Sigmoid colon (tissue), 7 donors: ENCODE results near the gene IL31. TPM values are rescaled to one million over a fixed set of nuclear protein-coding genes. Genes with fewer than 3 reads are reported as not detected.

Experiments used
- DNase-seq: peaks from one replicate; pipeline ENCODE4 v3.0.0-alpha.2; 2019
- H3K27ac ChIP-seq, 4 donors: fragments of 200-600 bp; sonication (generic); one replicate each; pipeline ENCODE4 v1.5.1; 2016 to 2019; ENCODE audit warnings: mild to moderate bottlenecking in 1 of 4
- H3K27me3 ChIP-seq, 3 donors: fragments of 200-600 bp; sonication (generic); one replicate each; pipeline ENCODE4 v1.5.1; 2019; ENCODE audit warnings: mild to moderate bottlenecking in 1 of 3
- H3K36me3 ChIP-seq, 4 donors: fragments of 200-600 bp; sonication (generic); one replicate each; pipeline ENCODE4 v1.5.1; 2016 to 2019
- H3K4me1 ChIP-seq, 4 donors: fragments of 200-600 bp; sonication (generic); one replicate each; pipeline ENCODE4 v1.5.1; 2017 to 2019
- H3K4me3 ChIP-seq, 4 donors: fragments of 200-600 bp; sonication (generic); one replicate each; pipeline ENCODE4 v1.5.1; 2017 to 2019; ENCODE audit warnings: mild to moderate bottlenecking in 2 of 4, moderate library complexity in 1 of 4
- H3K9me3 ChIP-seq, 4 donors: fragments of 200-600 bp in 3 of 4; sonication (generic) in 3 of 4; one replicate each; pipeline versions ENCODE4 v1.5.1 to v1.6.1; 2013 to 2019
- CTCF ChIP-seq, 4 experiments: fragments of 450-650 bp in 3 of 4; fragments of 200-600 bp in 1 of 4; IDR thresholded peaks; one replicate each; pipeline ENCODE4 v1.5.1; 2016 to 2019; ENCODE audit warnings: antibody characterized with exemption in 4 of 4, mild to moderate bottlenecking in 3 of 4, moderate library complexity in 2 of 4
- EP300 ChIP-seq, 4 donors: sonication (generic); formaldehyde crosslinking; IDR thresholded peaks; one replicate each; pipeline ENCODE4 v1.6.1; 2017; ENCODE audit warnings: antibody characterized with exemption in 4 of 4
- POLR2A ChIP-seq, 2 donors: fragments of 450-650 bp; IDR thresholded peaks; one replicate each; pipeline ENCODE4 v1.6.1; 2016; ENCODE audit warnings: antibody characterized with exemption in 2 of 2, mild to moderate bottlenecking in 2 of 2, moderate library complexity in 2 of 2
- POLR2AphosphoS5 ChIP-seq, 4 donors: sonication (generic); formaldehyde crosslinking; IDR thresholded peaks; one replicate each; pipeline ENCODE4 v1.6.1; 2017; ENCODE audit warnings: antibody characterized with exemption in 4 of 4
- WGBS, 2 donors: extraction: QIAGEN DNeasy Blood & Tissue Kit; methylation state at CpG; one replicate each; pipeline ENCODE4 v1.1.7; 2013; 5-methylcytosine and 5-hydroxymethylcytosine counted together
- intact Hi-C: fragments of 100-400 bp; cut with DNase I; formaldehyde crosslinking; loops from one replicate; pipeline ENCODE4 v1.15.1; 2023
- polyA plus RNA-seq, 3 donors: library from polyadenylated mRNA; stranded (reverse); fragments of 200-250 nt; gene quantifications; one replicate each; pipeline ENCODE4 v1.2.3, GENCODE V29; 2013
- total RNA-seq, 4 donors: library from RNA; depleted of rRNA; stranded (reverse); fragments of >200 nt; gene quantifications; one replicate each; pipeline ENCODE4 v1.1.0, GENCODE V29; 2016
- donor health status: healthy with polysubstance abuse.
- donor health status: Bipolar disorder and iron deficiency.
- donor health status: healthy.

Gene IL31
- total and polyA plus RNA-seq, 7 donors, result not detected

GRCh38 chr12:122200541-122201175 is 26.6 kb upstream of the IL31 start:
- TF ChIP-seq EP300 (IDR thresholded peaks at IDR 0.05) (no peak), CTCF (IDR thresholded peaks at IDR 0.05) (no peak), POLR2A (IDR thresholded peaks at IDR 0.05) (no peak), POLR2AphosphoS5 (IDR thresholded peaks at IDR 0.05) (no peak)
- Histone ChIP-seq H3K4me3 (no peak overlapping the region), H3K4me1 (peaks cover 0 to 20% (median 19%) of the 10 kb centered on the region in 4 donors), H3K9me3 (no peaks in the 10 kb centered on the region), H3K27me3 (peaks cover 15 to 63% (median 58%) of the 10 kb centered on the region in 3 donors), H3K36me3 (no peaks in the 10 kb centered on the region), H3K27ac (no peak overlapping the region)
- intact Hi-C loops, result no loop called here
- WGBS, 2 donors, result 21 to 66% methylated on average over 24 of the region's 24 CpGs
- DNase-seq, result no peak

- peaks cover 15 to 54% (median 48%) of the 10 kb centered on the region in 3 donors for H3K27me3 ChIP-seq
Observed at GRCh38 chr12:122199484-122200355, 25.7 kb upstream of the IL31 start.

DNA sequence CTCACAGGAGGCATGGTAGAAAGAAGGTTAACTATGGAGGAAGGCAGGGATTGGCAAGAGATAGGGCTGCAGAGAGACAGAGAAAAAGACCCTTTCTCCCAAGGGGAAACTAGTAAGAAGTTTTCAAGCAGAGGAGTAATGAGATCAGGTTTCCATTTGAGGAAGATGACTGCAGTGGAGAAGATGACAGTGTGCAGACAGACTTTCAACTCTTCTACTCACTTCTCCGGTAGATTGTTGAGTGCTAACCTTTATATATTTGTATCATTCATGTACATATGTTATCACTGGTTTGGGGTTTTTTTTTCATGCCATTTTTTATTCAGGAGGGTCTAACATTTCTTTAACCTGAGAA is 23.6 kb upstream of the IL31 start:
- no peak for DNase-seq
- H3K9me3 ChIP-seq, result no peaks in the 10 kb centered on the region
- no peaks in the 10 kb centered on the region for H3K36me3 ChIP-seq
- H3K4me3 ChIP-seq, result no peak overlapping the region
- peaks cover 3 to 32% (median 27%) of the 10 kb centered on the region in 3 donors for H3K27me3 ChIP-seq
- TF ChIP-seq POLR2AphosphoS5 (IDR thresholded peaks at IDR 0.05), result no peak
- no peak for TF ChIP-seq POLR2A (IDR thresholded peaks at IDR 0.05)
- TF ChIP-seq CTCF (IDR thresholded peaks at IDR 0.05), result no peak
- WGBS, 2 donors, result 63 to 86% methylated on average over 1 of the region's 1 CpG
- H3K4me1 ChIP-seq, result no peaks in the 10 kb centered on the region
- intact Hi-C loops, result no loop called here
- no peak overlapping the region for H3K27ac ChIP-seq

More at GRCh38 chr12:122199484-122200355, 25.7 kb upstream of the IL31 start:
- intact Hi-C loops, result no loop called here
- Histone ChIP-seq H3K9me3 (no peaks in the 10 kb centered on the region), H3K36me3 (no peaks in the 10 kb centered on the region), H3K4me1 (peaks cover 0 to 20% (median 19%) of the 10 kb centered on the region in 4 donors), H3K4me3 (no peak overlapping the region), H3K27ac (no peak overlapping the region)
- no peak for DNase-seq
- TF ChIP-seq EP300 (IDR thresholded peaks at IDR 0.05), result no peak
- TF ChIP-seq POLR2A (IDR thresholded peaks at IDR 0.05), result no peak
- TF ChIP-seq CTCF (IDR thresholded peaks at IDR 0.05), result no peak
- TF ChIP-seq POLR2AphosphoS5 (IDR thresholded peaks at IDR 0.05), result no peak
- 89 to 92% methylated on average over 29 of the region's 29 CpGs for WGBS, 2 donors

DNA sequence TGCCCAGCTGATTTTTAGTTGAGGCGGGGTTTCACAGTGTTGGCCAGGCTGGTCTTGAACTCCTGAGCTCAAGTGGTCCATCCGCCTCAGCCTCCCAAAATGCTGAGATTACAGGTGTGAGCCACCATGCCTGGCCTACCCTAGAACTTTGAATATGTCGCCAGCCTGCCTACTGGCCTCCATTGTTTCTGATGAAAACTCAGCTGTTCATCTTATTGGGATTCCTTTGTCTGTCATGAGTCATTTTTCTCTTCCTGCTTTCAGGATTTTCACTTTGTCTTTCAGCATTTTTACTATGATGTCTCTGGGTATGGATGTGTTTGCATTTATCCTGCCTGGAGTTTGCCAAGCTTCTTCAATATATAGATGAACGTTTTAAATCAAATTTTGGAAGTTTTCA is 21.4 kb upstream of the IL31 start:
- no peak overlapping the region for H3K27ac ChIP-seq
- no peak for TF ChIP-seq CTCF (IDR thresholded peaks at IDR 0.05)
- no peak for TF ChIP-seq POLR2AphosphoS5 (IDR thresholded peaks at IDR 0.05)
- no peak for TF ChIP-seq POLR2A (IDR thresholded peaks at IDR 0.05)
- no peak for TF ChIP-seq EP300 (IDR thresholded peaks at IDR 0.05)
- no peak overlapping the region for H3K4me3 ChIP-seq
- WGBS, 2 donors, result 94 to 96% methylated on average over 4 of the region's 4 CpGs
- H3K9me3 ChIP-seq, result no peaks in the 10 kb centered on the region
- intact Hi-C loops, result no loop called here
- no peaks in the 10 kb centered on the region for H3K36me3 ChIP-seq
- H3K27me3 ChIP-seq, result peaks cover 0 to 10% (median 9%) of the 10 kb centered on the region in 3 donors
- DNase-seq, result no peak
- H3K4me1 ChIP-seq, result no peaks in the 10 kb centered on the region
